Measurements from ENCODE around the gene DAPK2.

DNA sequence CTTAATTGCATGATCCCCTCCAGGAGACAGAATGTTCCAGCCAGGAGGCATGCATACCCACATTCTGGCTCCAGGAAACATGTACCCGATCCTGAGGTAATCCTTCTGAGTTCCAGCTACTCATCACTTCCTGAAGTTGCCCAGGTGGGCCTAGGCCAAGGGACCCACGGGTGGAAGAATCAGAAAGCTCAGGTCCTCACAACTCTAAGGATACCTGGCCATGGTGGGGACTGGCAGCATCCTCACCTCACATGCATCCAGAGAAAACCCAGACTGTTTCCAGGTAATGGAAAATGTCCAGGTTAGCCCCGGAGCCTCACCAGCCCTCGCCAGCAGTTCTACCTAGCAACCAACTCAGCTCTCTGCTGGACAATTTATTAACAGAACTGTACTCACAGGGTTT is 78.2 kb downstream of the DAPK2 start:
- TF ChIP-seq POLR2A (IDR thresholded peaks at IDR 0.05; ENCODE audit: low read depth, low read length) (no peak), POLR2AphosphoS5 (IDR thresholded peaks at IDR 0.05; ENCODE audit: low read depth, low read length) (no peak), TAF1 (IDR thresholded peaks at IDR 0.05; ENCODE audit: low read depth, low read length) (no peak)
